SK-N-SH (cell line): ENCODE measurements around the gene RUVBL2. TPM values are rescaled to one million over a fixed set of nuclear protein-coding genes. Genes with fewer than 3 reads are reported as not detected.

Experiments
- CTCF ChIA-PET: fragments of 300-600, 350-600 bp; formaldehyde crosslinking; extraction: SDS; loops from one replicate; lab custom pipeline; 2021; lab: Yijun Ruan, JAX
- POLR2A ChIA-PET: fragments of 350-600 bp; sonication (Branson Sonifier 250); formaldehyde crosslinking; extraction: SDS; loops from one replicate; lab custom pipeline; 2020; ENCODE audit warnings: antibody characterized with exemption, inconsistent platforms; lab: Yijun Ruan, JAX
- DNase-seq: peaks from one replicate; pipeline ENCODE4 v3.0.0; 2012
- H2AFZ ChIP-seq: fragments of 200-600 bp; sonication (generic); 2 replicates; pipeline ENCODE4 v1.8.1; 2016; ENCODE audit warnings: antibody characterized with exemption, mild to moderate bottlenecking, low read depth
- H3F3A ChIP-seq: fragments of 200-600 bp; sonication (generic); replicated peaks from 2 replicates; pipeline ENCODE3; 2016; ENCODE audit warnings: antibody characterized with exemption, mild to moderate bottlenecking; ENCODE audit not compliant: insufficient read depth
- H3K27ac ChIP-seq, 2 experiments: fragments of 200-500 bp in 1 of 2; fragments of 200-600 bp in 1 of 2; sonication (Bioruptor generic) in 1 of 2; sonication (generic), shearing (Covaris generic) in 1 of 2; 2 replicates each; pipeline versions ENCODE4 v1.5.1 to v1.6.1; 2014 to 2016; ENCODE audit warnings: low read depth in 2 of 2, inconsistent platforms in 1 of 2, low read length in 1 of 2, mild to moderate bottlenecking in 1 of 2, mixed read lengths in 1 of 2
- H3K27me3 ChIP-seq: fragments of 200-600 bp; sonication (generic), shearing (Covaris generic); 2 replicates; pipeline ENCODE4 v1.6.1; 2016; ENCODE audit warnings: mixed run types; ENCODE audit not compliant: insufficient read depth
- H3K36me3 ChIP-seq, 2 experiments: fragments of 200-500 bp in 1 of 2; fragments of 200-600 bp in 1 of 2; sonication (Bioruptor generic) in 1 of 2; sonication (generic) in 1 of 2; replicated peaks in 1 of 2; 2 replicates each; pipeline versions ENCODE3 to v1.5.1; 2014 to 2016; ENCODE audit warnings: low read length in 1 of 2, mild to moderate bottlenecking in 1 of 2; ENCODE audit not compliant: insufficient read depth in 2 of 2, control insufficient read depth in 1 of 2
- H3K4me1 ChIP-seq, 2 experiments: fragments of 200-500 bp in 1 of 2; fragments of 200-600 bp in 1 of 2; sonication (Bioruptor generic) in 1 of 2; sonication (generic), shearing (Covaris generic) in 1 of 2; 2 replicates each; pipeline versions ENCODE4 v1.5.1 to v1.6.1; 2014 to 2016; ENCODE audit warnings: low read depth in 1 of 2, low read length in 1 of 2, mixed run types in 1 of 2; ENCODE audit not compliant: insufficient read depth in 2 of 2, control insufficient read depth in 1 of 2
- H3K4me2 ChIP-seq: fragments of 200-600 bp; sonication (generic), shearing (Covaris generic); 2 replicates; pipeline ENCODE4 v1.6.1; 2017; ENCODE audit warnings: mixed run types
- H3K4me3 ChIP-seq, 2 experiments: fragments of 200-500 bp in 1 of 2; fragments of 200-600 bp in 1 of 2; sonication (Bioruptor generic) in 1 of 2; sonication (generic), shearing (Covaris generic) in 1 of 2; 2 replicates each; pipeline versions ENCODE4 v1.5.1 to v1.8.1; 2014 to 2016; ENCODE audit warnings: low read depth in 2 of 2, inconsistent platforms in 1 of 2, low read length in 1 of 2, mild to moderate bottlenecking in 1 of 2, mixed read lengths in 1 of 2, moderate library complexity in 1 of 2
- H3K79me2 ChIP-seq: fragments of 200-600 bp; sonication (generic); 2 replicates; pipeline ENCODE4 v1.8.1; 2017; ENCODE audit warnings: mild to moderate bottlenecking; ENCODE audit not compliant: insufficient read depth
- H3K9ac ChIP-seq: fragments of 200-600 bp; sonication (generic); 2 replicates; pipeline ENCODE4 v1.6.1; 2017; ENCODE audit warnings: mixed run types
- H3K9me2 ChIP-seq: fragments of 200-600 bp; sonication (generic); 2 replicates; pipeline ENCODE4 v1.6.1; 2017; ENCODE audit warnings: mixed run types
- H3K9me3 ChIP-seq: fragments of 200-600 bp; sonication (generic); 2 replicates; pipeline ENCODE4 v1.6.1; 2017; ENCODE audit warnings: mixed run types, mild to moderate bottlenecking, moderate library complexity
- H4K20me1 ChIP-seq: fragments of 200-600 bp; sonication (generic); 2 replicates; pipeline ENCODE4 v1.6.1; 2017; ENCODE audit warnings: mild to moderate bottlenecking, mixed run types; ENCODE audit not compliant: insufficient read depth
- ELF1 ChIP-seq: IDR thresholded peaks from 2 replicates; pipeline ENCODE4 v1.4.0; 2012
- EP300 ChIP-seq, 2 experiments: IDR thresholded peaks; 2 replicates each; pipeline versions ENCODE4 v1.4.0 to v1.6.1; 2012; ENCODE audit warnings: borderline replicate concordance in 1 of 2, low read depth in 1 of 2, low read length in 1 of 2
- EZH2phosphoT487 ChIP-seq: fragments of 200-600 bp; sonication (generic); IDR thresholded peaks from 2 replicates; pipeline ENCODE4 v1.6.1; 2017; ENCODE audit warnings: low read depth, mixed run types, mild to moderate bottlenecking, antibody characterized with exemption, moderate library complexity, borderline replicate concordance
- FOXM1 ChIP-seq: IDR thresholded peaks from 2 replicates; pipeline ENCODE4 v1.4.0; 2012; ENCODE audit warnings: low read depth, mild to moderate bottlenecking
- GABPA ChIP-seq: IDR thresholded peaks from 2 replicates; pipeline ENCODE4 v1.4.0; 2012; ENCODE audit warnings: low read depth, mild to moderate bottlenecking
- GATA2 ChIP-seq: sonication (generic); formaldehyde crosslinking; IDR thresholded peaks from 2 replicates; pipeline ENCODE4 v1.5.0; 2020; ENCODE audit warnings: mild to moderate bottlenecking, missing genetic modification reagents
- JUND ChIP-seq: IDR thresholded peaks from 2 replicates; pipeline ENCODE4 v1.4.0; 2012
- MEF2A ChIP-seq: IDR thresholded peaks from 2 replicates; pipeline ENCODE4 v1.4.0; 2012; ENCODE audit warnings: low read depth, borderline replicate concordance
- NFIC ChIP-seq: IDR thresholded peaks from 2 replicates; pipeline ENCODE4 v1.4.0; 2012; ENCODE audit warnings: borderline replicate concordance
- POLR2AphosphoS5 ChIP-seq: IDR thresholded peaks from 2 replicates; pipeline ENCODE4 v1.6.1; 2012; ENCODE audit warnings: low read depth, low read length
- RFX5 ChIP-seq: IDR thresholded peaks from 2 replicates; pipeline ENCODE4 v1.6.1; 2012; ENCODE audit warnings: mild to moderate bottlenecking, improper control_type of control experiment, low read length
- RXRA ChIP-seq: IDR thresholded peaks from 2 replicates; pipeline ENCODE4 v1.4.0; 2012; ENCODE audit warnings: low read depth, mild to moderate bottlenecking, borderline replicate concordance
- TAF1 ChIP-seq: IDR thresholded peaks from 2 replicates; pipeline ENCODE4 v1.6.1; 2012; ENCODE audit warnings: low read depth, mild to moderate bottlenecking, low read length, moderate library complexity, borderline replicate concordance
- TCF12 ChIP-seq: IDR thresholded peaks from 2 replicates; pipeline ENCODE4 v1.4.0; 2012
- WGBS: methylation state at CpG from one replicate; pipeline ENCODE4 v1.1.6; 2017; ENCODE audit warnings: low lambda C conversion rate; 5-methylcytosine and 5-hydroxymethylcytosine counted together
- polyA plus RNA-seq, 3 experiments: library from polyadenylated mRNA; depleted of rRNA; stranded (reverse); fragments of >200 nt; gene quantifications; 2 replicates each; pipeline ENCODE4 v1.2.3, GENCODE V29; 2012
- TF ChIP-seq, protein P1 (sequence below): IDR thresholded peaks from 2 replicates; pipeline ENCODE4 v1.4.0; 2012; ENCODE audit warnings: low read depth, borderline replicate concordance
- TF ChIP-seq, protein P2 (sequence below): fragments of 150-350 bp; IDR thresholded peaks from 2 replicates; pipeline ENCODE4 v1.6.1; 2016; ENCODE audit warnings: mild to moderate bottlenecking, low read depth, low read length
- TF ChIP-seq, protein P3 (sequence below): IDR thresholded peaks from 2 replicates; pipeline ENCODE4; 2012
- TF ChIP-seq, protein P4 (sequence below): IDR thresholded peaks from 2 replicates; pipeline ENCODE4 v1.4.0; 2012; ENCODE audit warnings: low read depth
- TF ChIP-seq, protein P5 (sequence below): IDR thresholded peaks from 2 replicates; pipeline ENCODE4 v1.4.0; 2012; ENCODE audit warnings: low read depth, borderline replicate concordance
- TF ChIP-seq, protein P6 (sequence below): fragments of 200-600 bp; sonication (generic); IDR thresholded peaks from 2 replicates; pipeline ENCODE4 v1.6.1; 2017; ENCODE audit warnings: antibody characterized with exemption, mild to moderate bottlenecking, moderate library complexity

Gene RUVBL2
- polyA plus RNA-seq, 1 of the 3 experiments (the other 2 are of a cell fraction), result 459 TPM

DNA sequence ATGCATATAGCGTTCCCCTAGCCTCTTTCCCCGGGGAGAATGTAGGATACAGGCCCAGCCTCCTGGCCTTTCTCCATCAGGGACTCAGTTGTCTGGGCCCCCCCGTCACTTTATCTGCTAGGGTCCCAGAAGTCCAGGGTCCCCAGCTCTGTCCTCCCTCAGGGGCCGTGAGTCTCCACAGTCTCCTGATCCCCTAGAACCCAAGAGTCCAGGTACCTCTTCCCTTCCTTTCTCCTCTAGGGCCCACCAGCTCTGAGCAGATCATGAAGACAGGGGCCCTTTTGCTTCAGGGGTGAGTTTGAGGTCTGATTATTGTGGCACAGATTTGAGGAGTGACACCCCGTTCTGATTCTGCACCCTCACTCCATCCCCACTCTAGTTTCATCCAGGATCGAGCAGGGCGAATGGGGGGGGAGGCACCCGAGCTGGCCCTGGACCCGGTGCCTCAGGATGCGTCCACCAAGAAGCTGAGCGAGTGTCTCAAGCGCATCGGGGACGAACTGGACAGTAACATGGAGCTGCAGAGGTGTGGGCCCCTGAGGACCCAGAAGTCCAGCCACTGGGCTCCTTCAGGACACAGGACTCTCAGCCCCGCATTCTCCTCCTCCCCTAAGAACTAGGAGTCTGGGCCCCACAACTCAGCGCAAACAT lies 38.3 kb upstream of the RUVBL2 start (continued):
- TF ChIP-seq EZH2phosphoT487, result no peak
- no peak for TF ChIP-seq EP300 (IDR thresholded peaks at IDR 0.05; ENCODE audit: borderline replicate concordance in 1 of 2, low read depth in 1 of 2, low read length in 1 of 2)
- TF ChIP-seq RFX5, result no peak

DNA sequence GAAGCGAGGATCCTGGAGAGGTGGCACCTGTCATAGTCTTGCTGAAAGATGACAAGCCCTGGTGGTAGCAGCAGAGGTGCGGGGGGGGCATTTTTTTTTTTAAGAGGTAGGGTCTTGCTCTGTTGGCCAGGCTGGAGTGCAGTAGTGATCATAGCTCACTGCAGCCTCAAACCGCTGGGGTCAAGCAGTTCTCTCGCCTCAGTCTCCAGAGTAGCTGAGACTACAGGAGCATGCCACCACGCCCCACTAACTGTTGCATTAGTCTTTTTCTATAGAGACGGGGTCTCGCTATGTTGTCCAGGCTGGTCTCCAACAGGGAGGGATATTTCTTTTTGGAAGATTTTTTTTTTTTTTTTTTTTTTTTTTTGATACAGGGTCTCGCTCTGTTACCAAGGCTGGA lies 35.7 kb upstream of the RUVBL2 start:
- CTCF ChIA-PET, result interaction anchor here (1.1 kb wide), 1 partner anchor 13 kb away, joined by 3 read pairs; no protein-coding TSS in a partner anchor
- Histone ChIP-seq H3K4me3 (no peak overlapping the region), H3K4me2 (no peak overlapping the region), H4K20me1 (no peaks in the 10 kb centered on the region), H3K36me3 (peaks cover 10 to 33% of the 10 kb centered on the region in 2 experiments), H3F3A (peaks cover 26% of the 10 kb centered on the region), H3K27me3 (no peaks in the 10 kb centered on the region), H3K9me3 (no peaks in the 10 kb centered on the region), H3K9ac (no peak overlapping the region)
- no peak for DNase-seq
- WGBS, result 96% methylated on average over 8 of the region's 8 CpGs
- TF ChIP-seq, protein P1, sequence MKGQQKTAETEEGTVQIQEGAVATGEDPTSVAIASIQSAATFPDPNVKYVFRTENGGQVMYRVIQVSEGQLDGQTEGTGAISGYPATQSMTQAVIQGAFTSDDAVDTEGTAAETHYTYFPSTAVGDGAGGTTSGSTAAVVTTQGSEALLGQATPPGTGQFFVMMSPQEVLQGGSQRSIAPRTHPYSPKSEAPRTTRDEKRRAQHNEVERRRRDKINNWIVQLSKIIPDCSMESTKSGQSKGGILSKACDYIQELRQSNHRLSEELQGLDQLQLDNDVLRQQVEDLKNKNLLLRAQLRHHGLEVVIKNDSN, result no peak
- TF ChIP-seq GABPA (no peak), RXRA (no peak), NFIC (no peak), FOXM1 (no peak), TAF1 (no peak), GATA2 (CRISPR knock-in tag) (no peak), POLR2AphosphoS5 (no peak), JUND (no peak), RFX5 (no peak), MEF2A (no peak), TCF12 (no peak), EP300 (IDR thresholded peaks at IDR 0.05; ENCODE audit: borderline replicate concordance in 1 of 2, low read depth in 1 of 2, low read length in 1 of 2) (no peak), ELF1 (no peak)
- TF ChIP-seq, protein P2, sequence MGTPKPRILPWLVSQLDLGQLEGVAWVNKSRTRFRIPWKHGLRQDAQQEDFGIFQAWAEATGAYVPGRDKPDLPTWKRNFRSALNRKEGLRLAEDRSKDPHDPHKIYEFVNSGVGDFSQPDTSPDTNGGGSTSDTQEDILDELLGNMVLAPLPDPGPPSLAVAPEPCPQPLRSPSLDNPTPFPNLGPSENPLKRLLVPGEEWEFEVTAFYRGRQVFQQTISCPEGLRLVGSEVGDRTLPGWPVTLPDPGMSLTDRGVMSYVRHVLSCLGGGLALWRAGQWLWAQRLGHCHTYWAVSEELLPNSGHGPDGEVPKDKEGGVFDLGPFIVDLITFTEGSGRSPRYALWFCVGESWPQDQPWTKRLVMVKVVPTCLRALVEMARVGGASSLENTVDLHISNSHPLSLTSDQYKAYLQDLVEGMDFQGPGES, result no peak
- TF ChIP-seq, protein P3, sequence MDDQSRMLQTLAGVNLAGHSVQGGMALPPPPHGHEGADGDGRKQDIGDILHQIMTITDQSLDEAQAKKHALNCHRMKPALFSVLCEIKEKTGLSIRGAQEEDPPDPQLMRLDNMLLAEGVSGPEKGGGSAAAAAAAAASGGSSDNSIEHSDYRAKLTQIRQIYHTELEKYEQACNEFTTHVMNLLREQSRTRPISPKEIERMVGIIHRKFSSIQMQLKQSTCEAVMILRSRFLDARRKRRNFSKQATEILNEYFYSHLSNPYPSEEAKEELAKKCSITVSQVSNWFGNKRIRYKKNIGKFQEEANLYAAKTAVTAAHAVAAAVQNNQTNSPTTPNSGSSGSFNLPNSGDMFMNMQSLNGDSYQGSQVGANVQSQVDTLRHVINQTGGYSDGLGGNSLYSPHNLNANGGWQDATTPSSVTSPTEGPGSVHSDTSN, result no peak
- TF ChIP-seq, protein P4, sequence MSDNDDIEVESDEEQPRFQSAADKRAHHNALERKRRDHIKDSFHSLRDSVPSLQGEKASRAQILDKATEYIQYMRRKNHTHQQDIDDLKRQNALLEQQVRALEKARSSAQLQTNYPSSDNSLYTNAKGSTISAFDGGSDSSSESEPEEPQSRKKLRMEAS, result no peak
- TF ChIP-seq, protein P5, sequence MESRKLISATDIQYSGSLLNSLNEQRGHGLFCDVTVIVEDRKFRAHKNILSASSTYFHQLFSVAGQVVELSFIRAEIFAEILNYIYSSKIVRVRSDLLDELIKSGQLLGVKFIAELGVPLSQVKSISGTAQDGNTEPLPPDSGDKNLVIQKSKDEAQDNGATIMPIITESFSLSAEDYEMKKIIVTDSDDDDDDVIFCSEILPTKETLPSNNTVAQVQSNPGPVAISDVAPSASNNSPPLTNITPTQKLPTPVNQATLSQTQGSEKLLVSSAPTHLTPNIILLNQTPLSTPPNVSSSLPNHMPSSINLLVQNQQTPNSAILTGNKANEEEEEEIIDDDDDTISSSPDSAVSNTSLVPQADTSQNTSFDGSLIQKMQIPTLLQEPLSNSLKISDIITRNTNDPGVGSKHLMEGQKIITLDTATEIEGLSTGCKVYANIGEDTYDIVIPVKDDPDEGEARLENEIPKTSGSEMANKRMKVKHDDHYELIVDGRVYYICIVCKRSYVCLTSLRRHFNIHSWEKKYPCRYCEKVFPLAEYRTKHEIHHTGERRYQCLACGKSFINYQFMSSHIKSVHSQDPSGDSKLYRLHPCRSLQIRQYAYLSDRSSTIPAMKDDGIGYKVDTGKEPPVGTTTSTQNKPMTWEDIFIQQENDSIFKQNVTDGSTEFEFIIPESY, result no peak
- TF ChIP-seq, protein P6, sequence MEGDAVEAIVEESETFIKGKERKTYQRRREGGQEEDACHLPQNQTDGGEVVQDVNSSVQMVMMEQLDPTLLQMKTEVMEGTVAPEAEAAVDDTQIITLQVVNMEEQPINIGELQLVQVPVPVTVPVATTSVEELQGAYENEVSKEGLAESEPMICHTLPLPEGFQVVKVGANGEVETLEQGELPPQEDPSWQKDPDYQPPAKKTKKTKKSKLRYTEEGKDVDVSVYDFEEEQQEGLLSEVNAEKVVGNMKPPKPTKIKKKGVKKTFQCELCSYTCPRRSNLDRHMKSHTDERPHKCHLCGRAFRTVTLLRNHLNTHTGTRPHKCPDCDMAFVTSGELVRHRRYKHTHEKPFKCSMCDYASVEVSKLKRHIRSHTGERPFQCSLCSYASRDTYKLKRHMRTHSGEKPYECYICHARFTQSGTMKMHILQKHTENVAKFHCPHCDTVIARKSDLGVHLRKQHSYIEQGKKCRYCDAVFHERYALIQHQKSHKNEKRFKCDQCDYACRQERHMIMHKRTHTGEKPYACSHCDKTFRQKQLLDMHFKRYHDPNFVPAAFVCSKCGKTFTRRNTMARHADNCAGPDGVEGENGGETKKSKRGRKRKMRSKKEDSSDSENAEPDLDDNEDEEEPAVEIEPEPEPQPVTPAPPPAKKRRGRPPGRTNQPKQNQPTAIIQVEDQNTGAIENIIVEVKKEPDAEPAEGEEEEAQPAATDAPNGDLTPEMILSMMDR, result no peak
- TF ChIP-seq, all 33 proteins: peak for 0
- POLR2A ChIA-PET, result no interaction called here
- Histone ChIP-seq H3K9me2 (no peaks in the 10 kb centered on the region), H2AFZ (no peak overlapping the region), H3K4me1 (peaks cover 8 to 10% of the 10 kb centered on the region in 2 experiments; a peak in 2 of 4 replicates), H3K27ac (no peak overlapping the region), H3K79me2 (peaks cover 41% of the 10 kb centered on the region)
